AG08396 (cell line): ENCODE data around the gene ANTKMT.
"Not testable (repeated sequence)": the region's sequence is repeated elsewhere in the genome, so short reads cannot be mapped to it uniquely, and the experiment has no call there.

Experiments used
- DNase-seq: peaks from one replicate; pipeline ENCODE4 v3.0.0; 2012; ENCODE audit warnings: low spot score, mixed read lengths

ANTKMT gene

DNA sequence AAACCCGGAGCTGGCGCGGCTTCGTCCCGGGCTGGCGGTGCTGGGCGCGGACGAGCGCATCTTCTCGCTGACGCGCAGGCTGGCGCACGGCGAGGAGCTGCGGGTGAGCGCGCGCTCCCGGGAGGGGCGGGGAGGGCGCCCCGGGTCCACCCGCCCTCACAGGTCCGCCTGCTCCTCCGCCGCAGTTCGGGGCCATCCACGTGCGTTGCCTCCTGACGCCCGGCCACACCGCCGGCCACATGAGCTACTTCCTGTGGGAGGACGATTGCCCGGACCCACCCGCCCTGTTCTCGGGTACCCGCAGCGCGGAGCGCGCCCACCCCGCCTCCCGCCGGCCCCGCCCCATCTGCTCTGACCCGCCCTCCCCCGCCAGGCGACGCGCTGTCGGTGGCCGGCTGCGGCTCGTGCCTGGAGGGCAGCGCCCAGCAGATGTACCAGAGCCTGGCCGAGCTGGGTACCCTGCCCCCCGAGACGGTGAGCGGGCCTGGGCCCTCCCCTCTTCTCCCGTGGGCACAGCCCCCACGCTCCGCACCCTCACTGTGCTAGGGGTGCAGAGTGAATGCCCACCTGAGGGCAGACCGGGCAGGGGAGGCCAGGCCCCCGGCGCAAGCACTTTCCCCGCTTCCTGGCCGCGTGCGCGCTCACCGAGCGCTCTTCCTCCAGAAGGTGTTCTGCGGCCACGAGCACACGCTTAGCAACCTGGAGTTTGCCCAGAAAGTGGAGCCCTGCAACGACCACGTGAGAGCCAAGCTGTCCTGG, 7.4 kb downstream of the ANTKMT start:
- DNase-seq: peak; percentile 91

DNA sequence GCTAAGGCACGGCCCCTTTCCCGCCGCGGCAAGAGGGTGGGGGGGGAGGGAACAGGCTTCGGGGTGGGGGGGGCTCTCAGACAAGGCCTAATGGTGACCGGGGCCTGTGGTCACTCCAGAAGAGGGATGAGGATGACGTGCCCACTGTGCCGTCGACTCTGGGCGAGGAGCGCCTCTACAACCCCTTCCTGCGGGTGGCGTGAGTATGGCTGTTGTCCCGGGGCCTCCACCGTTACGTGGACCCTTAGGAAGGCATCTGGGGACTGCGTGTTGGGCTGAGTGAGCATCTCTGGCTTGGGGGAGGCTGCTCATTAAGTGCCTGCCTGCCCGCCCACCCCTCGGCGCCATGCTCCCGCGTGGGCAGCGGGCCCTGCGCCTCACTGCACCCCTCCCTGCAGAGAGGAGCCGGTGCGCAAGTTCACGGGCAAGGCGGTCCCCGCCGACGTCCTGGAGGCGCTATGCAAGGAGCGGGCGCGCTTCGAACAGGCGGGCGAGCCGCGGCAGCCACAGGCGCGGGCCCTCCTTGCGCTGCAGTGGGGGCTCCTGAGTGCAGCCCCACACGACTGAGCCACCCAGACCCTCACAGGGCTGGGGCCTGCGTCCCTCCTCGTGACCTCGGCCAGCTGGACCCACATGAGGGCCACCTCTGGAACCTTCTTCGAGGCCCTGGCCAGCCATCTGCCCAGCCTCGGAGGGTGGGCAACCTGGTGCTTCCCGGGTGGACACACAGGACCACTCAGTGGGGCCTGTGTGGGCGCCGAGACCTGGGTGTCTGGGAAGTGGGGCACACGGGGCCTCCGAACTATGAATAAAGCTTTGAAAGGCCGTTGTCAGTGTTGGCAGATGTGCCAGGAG, 8.2 kb downstream of the ANTKMT start:
- DNase-seq: no peak

DNA sequence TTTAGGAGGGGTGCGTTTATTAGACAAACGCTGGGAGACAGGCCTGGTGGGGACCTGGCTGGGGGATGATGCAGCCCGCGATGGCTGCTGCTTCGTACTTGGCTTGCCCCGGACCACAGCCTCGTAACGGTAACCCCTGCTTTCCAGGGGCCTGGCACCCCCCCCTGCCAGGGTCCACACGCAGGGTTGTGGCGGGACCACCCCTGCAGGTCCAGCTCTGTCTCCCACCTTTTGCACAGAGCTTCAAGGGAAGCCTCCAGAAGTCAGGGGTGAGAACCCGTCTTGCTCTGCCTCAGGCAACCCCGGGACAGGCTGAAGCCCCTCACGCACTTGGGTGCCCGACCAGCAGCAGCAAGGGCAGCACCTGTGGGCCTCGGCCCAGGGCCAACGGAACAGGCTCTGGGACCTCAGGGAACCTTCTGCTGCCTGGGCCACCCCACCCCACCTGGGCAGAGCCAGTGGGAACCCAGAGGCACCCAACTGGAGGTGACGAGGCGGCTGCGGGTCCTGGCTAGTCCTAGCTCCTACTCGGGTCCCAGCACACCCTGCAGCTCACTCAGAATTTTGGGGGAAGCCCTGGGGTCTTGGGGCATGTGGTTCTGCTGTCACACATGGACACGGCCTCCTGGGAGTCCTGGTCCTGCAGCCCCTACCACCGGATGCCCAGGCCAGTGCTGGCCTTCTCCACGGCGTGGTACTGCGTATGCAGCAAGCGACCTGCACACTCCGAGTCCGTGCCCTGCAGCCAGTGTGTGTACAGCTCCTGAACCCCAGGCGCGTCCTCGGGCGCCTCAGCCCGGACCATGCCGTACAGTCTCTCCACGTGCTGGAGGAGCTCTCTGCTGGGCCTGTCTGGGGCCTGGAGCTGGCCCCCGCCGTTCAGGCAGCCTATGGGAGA, 9.1 kb downstream of the ANTKMT start:
- DNase-seq: no peak

DNA sequence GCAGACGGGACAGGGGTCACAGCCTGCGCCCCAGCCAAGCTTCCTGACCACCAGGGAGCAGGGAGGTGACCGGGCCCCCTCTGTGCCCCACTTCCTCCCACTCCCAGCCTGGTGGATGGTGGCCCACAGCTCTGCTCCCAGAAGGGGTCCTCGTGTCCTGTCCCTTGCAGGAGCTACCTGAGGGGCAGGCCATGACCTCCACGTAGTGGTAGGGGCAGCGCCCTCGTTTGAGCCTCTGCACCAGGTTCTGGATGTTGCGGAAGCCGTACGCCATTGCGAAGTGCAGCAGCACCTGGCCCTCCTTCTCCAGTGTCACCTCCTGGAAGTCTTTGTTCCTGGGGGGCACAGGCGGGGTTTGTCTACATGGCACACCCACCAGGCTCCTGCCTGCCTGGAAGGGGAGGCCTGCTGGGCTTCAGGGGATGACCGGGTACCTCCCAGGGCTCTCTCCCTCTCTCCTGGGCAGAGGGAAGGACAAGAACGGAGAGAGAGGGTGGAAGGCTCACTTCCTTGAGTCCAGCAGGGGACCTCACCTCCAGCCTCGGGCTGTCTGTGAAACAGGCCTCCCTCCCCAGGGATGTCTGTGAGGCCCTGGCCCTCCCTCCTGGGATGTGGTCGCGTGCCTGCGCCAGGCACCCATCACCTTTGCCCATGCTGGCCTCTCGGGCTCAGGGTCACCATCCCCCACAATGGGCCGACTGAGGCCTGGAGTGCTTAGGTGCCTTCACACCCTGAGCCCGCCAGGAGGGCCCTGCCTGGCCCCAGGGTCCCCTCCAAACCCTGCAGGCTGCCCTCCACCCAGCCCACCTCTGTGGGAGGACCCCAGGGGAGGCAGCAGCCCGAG, 9.9 kb downstream of the ANTKMT start:
- no peak for DNase-seq

DNA sequence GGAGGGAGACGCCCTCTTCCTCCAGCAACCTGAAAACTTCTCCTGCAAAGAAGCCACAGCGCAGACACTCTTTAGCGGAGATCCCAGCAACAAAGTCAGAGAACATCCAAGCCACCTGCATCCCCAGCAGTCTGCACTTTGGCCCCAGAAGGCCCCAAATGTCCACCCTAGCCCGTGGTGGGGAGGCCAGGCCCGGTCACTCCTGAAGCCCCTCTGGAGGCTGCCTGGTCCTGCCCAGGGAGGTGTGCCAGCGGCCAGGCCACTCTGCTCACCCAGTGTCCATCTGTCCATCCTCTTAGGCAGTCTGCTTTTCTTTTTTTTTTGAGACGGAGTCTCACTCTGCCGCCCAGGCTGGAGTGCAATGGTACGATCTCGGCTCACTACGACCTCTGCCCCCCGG, 11.4 kb downstream of the ANTKMT start:
- DNase-seq: no peak

DNA sequence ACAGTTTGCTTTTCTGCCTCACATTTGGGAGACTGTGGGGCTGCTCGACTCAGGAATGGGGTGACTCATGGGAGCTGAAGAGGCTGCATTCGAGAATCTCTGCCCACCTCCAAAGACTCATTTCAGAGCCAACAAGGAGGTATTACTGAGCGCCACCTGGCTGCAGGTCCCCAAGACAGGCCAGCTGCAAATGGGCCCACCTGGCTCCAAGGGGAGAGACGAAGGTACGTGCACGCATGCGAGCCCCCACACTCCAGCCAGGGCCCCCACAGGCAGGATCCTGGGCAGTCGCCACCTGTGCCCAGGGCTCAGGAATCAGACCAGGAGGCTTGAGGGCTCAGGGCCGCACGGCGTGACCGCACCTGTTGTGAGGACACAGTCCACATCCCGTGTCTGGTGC, 12.0 kb downstream of the ANTKMT start:
- no peak for DNase-seq

DNA sequence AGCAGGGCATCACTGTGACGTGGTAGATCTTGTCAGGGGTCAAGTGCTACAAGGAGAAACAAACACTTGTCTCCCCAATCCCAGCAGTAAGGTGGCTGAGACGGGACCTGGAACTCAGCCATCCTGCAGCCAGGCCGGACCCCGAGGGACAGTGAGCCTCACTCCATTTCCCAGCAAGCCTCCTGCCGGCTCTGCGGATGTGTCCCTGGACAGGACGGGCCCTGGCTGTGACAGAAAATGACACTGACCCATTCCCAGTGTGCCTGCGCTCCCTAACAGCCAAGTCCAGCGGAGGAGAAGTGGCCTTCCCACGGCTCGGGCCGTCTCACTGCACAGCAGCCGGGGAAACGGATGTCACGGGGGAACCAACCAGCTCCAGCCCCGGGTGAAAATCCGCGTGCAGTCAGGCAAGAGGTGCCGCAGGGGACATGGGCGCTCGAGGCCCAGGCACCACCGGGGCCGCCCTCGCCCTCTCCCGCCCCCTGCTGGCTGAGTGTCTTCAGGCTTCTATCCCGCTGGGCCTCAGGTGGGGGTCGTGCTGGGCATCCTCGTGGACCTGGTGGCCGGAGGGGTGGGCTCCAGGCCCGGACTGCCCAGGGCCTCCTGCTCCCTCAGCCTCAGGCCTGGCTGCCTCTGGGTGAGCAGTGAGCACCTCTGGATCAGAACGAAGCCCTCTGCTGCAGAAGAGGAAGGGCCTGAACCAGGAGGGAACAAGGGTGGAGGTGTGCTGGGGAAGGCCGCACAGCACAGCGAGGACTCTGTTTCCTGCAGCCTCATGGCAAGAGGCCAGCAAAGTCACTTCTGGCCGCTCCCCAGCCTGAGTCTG, 12.6 kb downstream of the ANTKMT start:
- no peak for DNase-seq

DNA sequence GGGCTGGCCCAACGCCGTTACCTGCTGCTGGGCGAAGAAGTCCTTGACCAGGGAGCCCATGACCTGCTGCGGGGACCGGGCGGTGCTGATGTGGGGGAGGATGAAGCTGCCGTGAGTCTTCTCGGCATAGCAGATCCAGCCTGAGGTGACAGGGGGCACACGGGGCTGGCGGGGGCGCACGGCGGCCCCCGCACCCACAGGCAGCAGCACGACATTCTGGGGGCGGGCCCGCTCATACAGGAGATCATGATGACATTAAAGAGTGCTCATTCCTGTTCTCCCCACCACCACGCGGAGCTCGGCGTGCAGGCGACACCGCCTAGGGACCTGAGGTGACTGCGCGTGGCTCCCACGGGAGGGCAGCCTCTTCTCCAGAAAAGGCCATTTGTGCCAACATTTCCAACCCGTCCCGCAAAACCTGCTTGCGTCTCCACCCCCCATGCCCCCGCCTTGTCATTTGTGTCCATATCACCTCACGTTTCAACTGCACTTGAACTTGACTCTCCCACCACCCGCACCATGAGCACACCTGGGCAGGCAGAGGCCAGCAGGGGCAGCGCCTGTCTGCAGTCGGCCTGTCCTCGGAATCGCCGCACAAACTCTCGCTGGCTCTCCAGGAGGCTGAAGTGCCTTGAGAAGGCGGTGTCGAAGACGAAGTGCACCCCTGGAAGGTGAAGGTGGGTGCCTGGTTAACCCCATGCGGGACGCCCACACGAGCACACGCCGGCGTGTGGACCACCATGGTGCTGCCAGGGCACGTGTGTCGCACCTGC, 13.4 kb downstream of the ANTKMT start:
- no peak for DNase-seq

DNA sequence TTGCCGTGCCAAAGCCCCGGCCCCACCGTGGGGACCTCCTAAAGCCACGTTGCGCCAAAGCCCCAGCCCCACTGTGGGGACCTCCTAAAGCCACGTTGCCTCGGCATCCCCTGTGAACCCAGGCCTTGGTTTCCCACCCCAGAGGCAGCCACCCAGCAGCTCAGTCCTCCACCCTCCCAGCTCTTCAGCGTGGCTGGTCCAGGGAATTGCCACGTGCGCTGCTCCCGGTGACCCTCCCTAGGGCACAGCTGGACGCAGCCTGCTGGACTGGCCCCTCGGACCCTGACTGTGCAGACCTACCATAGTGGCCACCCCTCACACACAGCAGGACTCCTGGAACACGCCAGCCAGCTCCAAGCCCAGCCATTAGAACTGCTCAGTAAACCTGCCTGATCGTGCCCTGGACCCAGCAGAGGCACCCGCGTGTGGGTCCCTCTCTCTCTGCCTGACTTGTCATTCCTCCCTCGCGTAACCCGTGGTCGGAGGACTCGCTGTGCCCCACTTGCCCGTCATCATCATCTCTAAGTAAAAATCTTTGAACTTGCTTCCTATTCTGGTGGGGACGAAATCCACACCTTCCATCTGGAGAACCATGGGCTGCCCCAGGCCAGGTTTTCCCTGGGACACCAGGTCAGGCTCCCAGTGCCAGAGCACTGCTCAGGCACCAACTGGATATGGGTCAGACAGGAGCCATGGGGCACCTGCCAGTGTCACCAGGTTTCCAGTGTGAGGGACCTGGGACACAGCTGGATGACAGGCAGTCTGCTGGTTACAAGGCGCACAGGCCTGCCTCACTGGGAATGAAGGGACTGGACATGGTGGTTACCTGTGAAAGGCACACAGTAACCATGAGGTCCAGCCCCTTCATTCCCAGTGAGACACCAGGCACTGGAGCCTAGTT, 14.3 kb downstream of the ANTKMT start:
- no peak for DNase-seq

DNA sequence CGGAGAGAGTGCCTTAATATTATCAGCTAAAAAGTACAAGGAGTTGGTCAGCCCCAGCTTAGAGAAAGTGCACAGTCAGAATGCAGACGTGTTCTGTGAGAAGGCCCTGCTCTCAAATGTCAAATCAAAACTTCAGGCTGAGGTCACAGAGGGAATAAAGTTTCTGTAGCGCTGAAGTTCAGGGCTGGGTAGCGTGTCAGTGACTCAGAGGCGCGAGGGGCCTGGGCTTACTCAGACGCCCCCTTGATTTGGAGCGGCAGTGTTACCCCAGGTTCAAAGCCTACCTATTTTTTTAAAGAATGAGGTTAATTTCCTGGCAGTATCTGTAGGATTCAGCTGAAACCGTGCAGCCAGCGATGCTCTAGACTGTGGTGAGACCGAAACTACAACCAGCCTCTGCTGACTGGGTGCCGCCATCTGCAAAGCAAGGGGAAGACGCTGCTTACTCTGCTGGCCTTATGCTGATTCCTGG, 15.1 kb downstream of the ANTKMT start:
- no peak for DNase-seq

DNA sequence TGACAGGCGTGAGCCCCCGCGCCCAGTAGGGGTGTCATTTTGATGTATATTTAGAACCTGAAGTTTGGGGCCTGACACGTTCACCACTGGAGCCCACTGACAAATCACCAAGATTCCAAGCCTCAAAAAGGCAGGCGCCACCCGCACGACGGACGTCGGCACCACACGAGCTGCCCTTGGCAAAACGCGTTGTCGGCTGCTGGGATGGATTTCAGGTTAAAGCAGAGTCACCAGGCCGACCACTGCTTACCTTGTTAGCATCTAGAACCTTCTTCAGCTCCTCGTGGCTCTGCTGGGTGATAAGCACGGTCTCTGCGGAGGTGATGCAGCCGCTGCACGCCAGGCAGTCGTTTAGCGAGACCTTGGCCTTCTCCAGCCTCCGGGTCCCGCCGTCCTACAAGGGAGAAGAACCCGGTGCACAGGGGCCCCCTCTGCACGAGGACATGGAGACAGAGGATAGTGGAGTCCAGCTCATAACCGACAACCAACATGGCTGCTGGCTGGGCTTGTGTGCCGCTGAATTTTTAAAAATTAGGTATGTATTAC, 16.1 kb downstream of the ANTKMT start:
- DNase-seq: no peak

DNA sequence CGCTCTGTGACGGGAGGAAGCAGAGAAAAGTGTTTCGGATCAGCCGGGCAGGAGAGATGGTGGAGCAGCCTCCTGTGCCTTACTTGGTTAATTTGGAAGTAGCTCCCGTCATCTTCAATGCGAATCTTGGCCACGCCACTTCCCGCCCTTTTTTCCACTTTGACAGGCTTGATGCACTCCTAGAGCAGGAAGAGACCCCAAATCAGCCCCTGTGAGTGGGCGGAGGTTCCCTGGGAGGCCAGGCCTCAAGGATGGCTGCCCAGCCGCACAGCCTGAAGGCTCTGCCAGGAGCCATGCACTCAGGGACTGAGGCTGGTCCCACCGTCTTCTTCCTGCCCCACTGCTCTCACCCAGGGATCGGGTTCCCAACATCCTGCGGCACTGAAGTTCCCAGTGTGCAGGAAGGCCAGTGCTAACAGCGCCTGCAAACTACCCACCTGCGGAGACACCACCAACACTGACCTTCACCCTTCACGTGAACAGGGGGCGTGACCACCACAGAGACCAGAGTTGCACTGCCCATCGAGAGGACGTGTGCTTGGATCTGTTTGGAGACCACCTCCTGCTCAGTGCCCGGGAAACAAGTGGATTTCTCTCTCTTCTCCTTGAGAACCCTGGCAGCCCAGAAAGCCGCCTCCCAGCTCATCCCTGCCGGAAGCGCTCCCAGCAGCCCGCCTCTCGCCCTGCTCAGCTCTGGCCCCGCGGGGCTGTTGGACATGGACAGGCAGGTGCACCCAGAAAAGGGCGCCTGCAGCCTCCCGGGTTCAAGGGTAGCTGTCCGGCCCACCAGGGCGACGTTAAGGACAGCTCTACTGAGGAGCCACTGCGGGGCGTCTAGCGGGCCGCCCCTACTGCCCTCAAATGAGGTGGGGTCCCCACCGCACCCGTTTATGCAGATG, 18.9 kb downstream of the ANTKMT start:
- DNase-seq: no peak

DNA sequence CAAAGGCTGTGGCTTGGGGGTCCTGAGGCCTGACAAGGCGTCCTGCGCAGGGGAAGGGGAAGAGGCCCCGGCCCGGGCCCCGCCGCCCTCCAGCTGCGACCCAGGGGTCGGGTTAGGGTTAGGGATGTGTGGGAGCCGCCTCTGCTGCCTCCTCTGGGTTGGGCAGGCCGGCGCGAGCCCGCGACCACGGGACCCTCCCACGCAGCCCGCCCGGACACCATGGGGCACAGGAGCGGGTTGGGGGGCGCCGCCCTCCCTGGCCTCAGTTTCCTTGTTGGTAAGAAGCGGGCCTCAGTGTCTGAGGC, 19.5 kb downstream of the ANTKMT start:
- peak; percentile 42 for DNase-seq

DNA sequence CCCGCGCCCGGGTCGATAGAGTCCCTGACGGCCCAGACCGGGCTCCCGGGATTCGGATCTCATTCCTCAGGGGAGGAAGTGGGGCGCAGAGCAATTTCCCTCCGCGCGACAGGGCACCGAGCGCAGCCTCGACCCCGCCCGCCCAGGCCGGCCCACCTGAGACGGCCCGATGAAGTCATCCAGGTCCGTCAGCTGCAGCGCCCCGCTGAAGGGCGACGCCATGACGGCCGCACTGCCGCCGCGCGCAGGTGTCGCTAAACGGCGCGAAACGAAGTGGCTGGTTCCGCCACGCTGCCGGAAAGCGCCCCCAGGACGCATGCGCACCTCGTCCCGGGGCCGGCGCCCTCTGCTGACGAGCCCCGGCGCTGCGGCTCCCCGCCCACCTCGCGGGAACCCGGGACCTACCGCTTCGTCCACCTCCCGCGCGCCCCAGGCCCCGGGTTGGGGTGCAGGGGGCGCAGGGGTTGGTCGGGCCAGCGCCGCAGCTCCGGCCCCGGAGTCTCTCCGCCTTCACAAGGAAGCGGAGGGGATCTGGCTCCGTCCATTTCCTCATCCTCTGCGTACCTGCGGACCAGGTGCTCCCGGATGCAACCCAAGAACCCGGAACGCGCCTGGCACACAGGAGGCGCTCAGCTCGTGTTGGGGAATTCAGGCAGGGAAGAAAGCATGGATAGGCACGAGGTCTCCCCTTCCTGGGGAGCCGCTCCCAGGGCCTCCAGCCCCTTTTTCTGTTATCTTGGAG, 20.0 kb downstream of the ANTKMT start, which contains the start of gene CIAO3:
TSS of gene CIAO3 (minus strand) at position 234 of the 742 bp plus-strand sequence. CDS start at position 222, 12 bp downstream.
- DNase-seq: peak; percentile 99

DNA sequence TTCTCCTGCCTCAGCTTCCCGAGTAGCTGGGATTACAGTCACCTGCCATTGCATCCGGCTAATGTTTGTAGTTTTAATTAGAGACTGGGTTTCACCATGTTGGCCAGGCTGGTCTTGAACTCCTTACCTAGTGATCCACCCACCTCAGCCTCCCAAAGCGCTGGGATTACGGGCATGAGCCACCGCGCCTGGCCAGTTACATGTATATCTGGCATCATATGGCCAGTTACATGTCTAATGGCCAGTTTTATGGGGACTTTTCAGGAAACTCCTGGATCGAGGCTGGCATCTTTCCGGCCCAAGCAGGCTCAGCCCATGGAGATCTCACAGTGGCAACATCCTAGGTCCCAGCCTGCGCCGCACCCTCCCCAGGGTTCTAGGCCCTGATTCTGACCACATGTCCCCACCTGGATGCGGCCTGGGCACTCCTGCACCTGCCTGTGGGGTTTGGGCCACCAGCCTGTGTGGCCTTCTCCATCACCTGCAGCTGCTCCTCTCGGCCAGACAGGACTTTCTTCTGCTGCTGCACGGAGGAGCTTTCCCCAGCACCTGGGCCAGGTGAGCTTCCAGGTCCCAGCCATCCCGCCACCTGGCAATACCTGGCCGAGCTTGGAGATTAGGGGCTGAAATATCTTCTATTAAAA, 21.2 kb downstream of the ANTKMT start:
- no peak for DNase-seq

DNA sequence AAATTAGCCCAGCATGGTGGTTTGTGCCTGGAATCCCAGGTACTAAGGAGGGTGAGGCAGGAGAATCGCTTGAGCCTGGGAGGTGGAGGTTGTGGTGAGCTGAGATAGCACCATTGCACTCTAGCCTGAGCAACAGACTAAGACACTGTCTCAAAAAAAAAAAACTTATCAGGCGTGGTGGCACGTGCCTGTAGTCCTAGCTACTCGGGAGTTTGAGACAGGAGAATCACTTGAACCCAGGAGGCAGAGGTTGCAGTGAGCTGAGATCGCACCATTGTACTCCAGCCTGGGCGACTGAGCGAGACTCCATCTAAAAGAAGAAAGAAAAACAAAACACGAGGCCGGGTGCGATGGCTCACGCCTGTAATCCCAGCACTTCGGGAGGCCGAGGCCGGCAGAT, 21.9 kb downstream of the ANTKMT start:
- DNase-seq: not testable (repeated sequence)
